Body of pancreas (tissue), 4 donors: ENCODE results near the gene NLRP10. TPM values are rescaled to one million over a fixed set of nuclear protein-coding genes. Genes with fewer than 3 reads are reported as not detected.
A peak's percentile ranks its signal among the peaks of the same experiment; 100 is the strongest.

Experiments
- ATAC-seq: fragments of 150-250 bp; one replicate; pipeline ENCODE4 v1.9.1; 2016
- DNase-seq, 4 donors: peaks; one replicate each; pipeline ENCODE4 v3.0.0-alpha.2; 2019
- H3K27ac ChIP-seq, 4 donors: fragments of 200-600 bp; sonication (generic); 1 replicate in 3 of 4; 2 replicates in 1 of 4; pipeline versions ENCODE4 v1.5.1 to v1.6.1; 2016 to 2019; ENCODE audit warnings: mild to moderate bottlenecking in 1 of 4, mixed read lengths in 1 of 4, moderate library complexity in 1 of 4
- H3K27me3 ChIP-seq, 2 donors: fragments of 200-600 bp; sonication (generic); one replicate each; pipeline ENCODE4 v1.6.0; 2016; ENCODE audit warnings: mild to moderate bottlenecking in 1 of 2
- H3K36me3 ChIP-seq, 2 donors: fragments of 200-600 bp; sonication (generic); replicated peaks in 1 of 2; 2 replicates each; pipeline ENCODE4 v1.5.1; 2016; ENCODE audit warnings: low read depth in 2 of 2; ENCODE audit not compliant: insufficient read depth in 1 of 2
- H3K4me1 ChIP-seq: fragments of 200-600 bp; sonication (generic); one replicate; pipeline ENCODE4 v1.6.0; 2016
- H3K4me3 ChIP-seq, 2 donors: fragments of 200-600 bp; sonication (generic); 1 replicate in 1 of 2; 2 replicates in 1 of 2; pipeline ENCODE4 v1.5.1; 2016 to 2019
- H3K9me3 ChIP-seq, 3 donors: fragments of 200-600 bp; sonication (generic); 1 replicate in 2 of 3; 2 replicates in 1 of 3; pipeline ENCODE4 v1.5.1; 2016
- POLR2A ChIP-seq, 3 donors: fragments of 450-650 bp; IDR thresholded peaks; one replicate each; pipeline ENCODE4 v1.6.1; 2016; ENCODE audit warnings: antibody characterized with exemption in 3 of 3, mild to moderate bottlenecking in 2 of 3
- WGBS, 2 donors: methylation state at CpG; one replicate each; pipeline ENCODE4 v1.1.5; 2017; 5-methylcytosine and 5-hydroxymethylcytosine counted together
- intact Hi-C: fragments of 100-400 bp; cut with DNase I; formaldehyde crosslinking; loops from one replicate; pipeline ENCODE4 v1.15.1; 2023
- total RNA-seq, 2 donors: library from RNA; depleted of rRNA; stranded (reverse); fragments of >200 nt; gene quantifications; one replicate each; pipeline ENCODE4 v1.1.0, GENCODE V29; 2016
- TF ChIP-seq, protein P1 (sequence below), 7 experiments: fragments of 450-650 bp in 4 of 7; fragments of 200-600 bp in 3 of 7; sonication (generic) in 3 of 7; IDR thresholded peaks; one replicate each; pipeline ENCODE4 v1.5.1; 2016 to 2019; ENCODE audit warnings: antibody characterized with exemption in 7 of 7

NLRP10 gene
- total RNA-seq, 2 donors from 2014 or later: not detected

DNA sequence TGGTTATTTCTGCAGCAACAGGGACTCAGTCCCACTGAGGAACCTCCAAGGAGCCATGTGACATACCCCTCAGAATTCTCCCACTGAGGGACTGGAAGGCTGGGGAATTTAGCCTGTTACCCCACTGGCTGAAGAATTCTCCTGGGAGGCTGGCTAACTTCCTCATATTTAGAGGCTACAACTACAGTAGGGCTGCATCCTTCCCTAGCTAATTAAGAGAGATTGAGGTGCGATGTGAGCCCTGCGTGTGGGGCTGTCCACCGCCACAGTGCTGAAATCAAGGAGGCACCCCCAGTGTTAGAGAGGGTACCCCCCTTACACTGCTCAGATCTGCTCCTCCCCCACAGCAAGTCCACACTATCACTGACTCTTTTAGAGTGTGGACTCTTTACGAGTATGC lies 43.0 kb upstream of the NLRP10 start:
- TF ChIP-seq, protein P1, sequence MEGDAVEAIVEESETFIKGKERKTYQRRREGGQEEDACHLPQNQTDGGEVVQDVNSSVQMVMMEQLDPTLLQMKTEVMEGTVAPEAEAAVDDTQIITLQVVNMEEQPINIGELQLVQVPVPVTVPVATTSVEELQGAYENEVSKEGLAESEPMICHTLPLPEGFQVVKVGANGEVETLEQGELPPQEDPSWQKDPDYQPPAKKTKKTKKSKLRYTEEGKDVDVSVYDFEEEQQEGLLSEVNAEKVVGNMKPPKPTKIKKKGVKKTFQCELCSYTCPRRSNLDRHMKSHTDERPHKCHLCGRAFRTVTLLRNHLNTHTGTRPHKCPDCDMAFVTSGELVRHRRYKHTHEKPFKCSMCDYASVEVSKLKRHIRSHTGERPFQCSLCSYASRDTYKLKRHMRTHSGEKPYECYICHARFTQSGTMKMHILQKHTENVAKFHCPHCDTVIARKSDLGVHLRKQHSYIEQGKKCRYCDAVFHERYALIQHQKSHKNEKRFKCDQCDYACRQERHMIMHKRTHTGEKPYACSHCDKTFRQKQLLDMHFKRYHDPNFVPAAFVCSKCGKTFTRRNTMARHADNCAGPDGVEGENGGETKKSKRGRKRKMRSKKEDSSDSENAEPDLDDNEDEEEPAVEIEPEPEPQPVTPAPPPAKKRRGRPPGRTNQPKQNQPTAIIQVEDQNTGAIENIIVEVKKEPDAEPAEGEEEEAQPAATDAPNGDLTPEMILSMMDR (IDR thresholded peaks at IDR 0.05): no peak
- no peak for TF ChIP-seq POLR2A (IDR thresholded peaks at IDR 0.05)
- intact Hi-C loops: loop anchor here (5.0 kb wide), 1 partner anchor 89 kb away; no protein-coding TSS in a partner anchor

DNA sequence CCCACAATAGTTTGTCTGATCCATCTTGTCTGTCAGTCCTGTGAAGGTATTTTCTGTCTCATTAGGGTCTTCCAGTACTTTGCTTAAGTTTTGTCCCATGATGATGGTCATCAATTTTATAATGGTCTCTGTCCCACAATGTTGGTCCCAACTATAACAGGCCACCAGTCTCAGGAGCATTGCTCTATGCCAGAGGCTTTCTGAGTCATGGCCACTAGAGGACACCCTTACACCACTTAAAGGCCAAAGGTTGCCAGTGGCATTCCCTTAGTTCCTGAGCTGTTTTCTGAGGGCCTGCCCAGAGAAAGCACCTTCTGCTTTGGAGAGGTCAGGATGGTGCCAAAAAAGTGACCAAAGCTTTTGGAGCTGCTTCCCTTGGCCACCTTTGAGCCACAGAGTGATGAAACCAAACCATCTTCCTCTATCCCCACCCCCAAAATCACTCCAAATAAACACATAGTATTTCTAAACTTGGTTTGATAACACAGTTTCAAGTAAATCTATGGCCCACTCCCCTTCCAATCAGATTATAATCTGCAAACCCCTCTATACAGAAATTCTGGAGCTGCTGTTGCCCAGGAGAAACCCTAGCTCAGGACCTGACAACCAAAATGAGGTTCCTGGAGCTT lies 41.2 kb upstream of the NLRP10 start:
- intact Hi-C loops: loop anchor here (5.0 kb wide), 1 partner anchor 91 kb away; no protein-coding TSS in a partner anchor
- ATAC-seq (peak; percentile 93), DNase-seq (peak; percentile 61 to 74 (median 70))
- no peak for TF ChIP-seq POLR2A (IDR thresholded peaks at IDR 0.05)
- TF ChIP-seq, protein P1 (IDR thresholded peaks at IDR 0.05): peak; percentile 58 to 90 (median 85)
- Histone ChIP-seq H3K36me3 (no peaks in the 10 kb centered on the region), H3K27me3 (no peaks in the 10 kb centered on the region), H3K4me3 (no peak overlapping the region), H3K4me1 (no peaks in the 10 kb centered on the region), H3K9me3 (no peaks in the 10 kb centered on the region), H3K27ac (no peak overlapping the region)

More for the DNA sequence above, 43.0 kb upstream of the NLRP10 start:
- no peaks in the 10 kb centered on the region for H3K27me3 ChIP-seq
- H3K9me3 ChIP-seq: no peaks in the 10 kb centered on the region
- H3K36me3 ChIP-seq: no peaks in the 10 kb centered on the region
- 41 to 53% methylated on average over 4 of the region's 4 CpGs for whole genome bisulfite sequencing, 2 donors
- H3K4me1 ChIP-seq: no peaks in the 10 kb centered on the region
- no peak overlapping the region for H3K4me3 ChIP-seq
- ATAC-seq: no peak
- DNase-seq: no peak
- no peak overlapping the region for H3K27ac ChIP-seq

DNA sequence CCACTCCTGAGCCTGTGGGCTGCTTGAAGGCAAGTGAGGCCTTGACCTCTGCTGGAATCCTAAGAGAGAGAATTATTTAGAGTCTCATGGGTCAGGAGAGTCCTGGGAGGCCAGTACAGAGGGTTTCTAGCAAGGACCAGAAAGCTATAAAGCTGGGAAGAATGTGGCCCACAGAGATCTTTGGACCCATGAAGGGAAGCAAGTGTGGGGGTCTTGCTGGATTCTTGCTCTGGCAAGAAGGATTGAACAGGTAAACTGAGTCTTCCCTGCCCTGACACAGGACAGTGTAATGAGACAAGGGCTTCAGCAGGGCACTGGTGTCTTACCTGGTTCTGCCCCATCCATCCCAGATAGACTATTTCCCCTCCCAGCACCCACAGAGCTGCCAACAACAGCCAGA lies 40.3 kb upstream of the NLRP10 start:
- no peak for DNase-seq
- intact Hi-C loops: loop anchor here (5.0 kb wide), 1 partner anchor 92 kb away; no protein-coding TSS in a partner anchor
- Histone ChIP-seq H3K27ac (no peak overlapping the region), H3K27me3 (no peaks in the 10 kb centered on the region), H3K4me1 (no peaks in the 10 kb centered on the region), H3K36me3 (no peaks in the 10 kb centered on the region), H3K4me3 (no peak overlapping the region), H3K9me3 (no peaks in the 10 kb centered on the region)
- ATAC-seq: no peak
- TF ChIP-seq, protein P1 (IDR thresholded peaks at IDR 0.05): no peak
- TF ChIP-seq POLR2A (IDR thresholded peaks at IDR 0.05): no peak

DNA sequence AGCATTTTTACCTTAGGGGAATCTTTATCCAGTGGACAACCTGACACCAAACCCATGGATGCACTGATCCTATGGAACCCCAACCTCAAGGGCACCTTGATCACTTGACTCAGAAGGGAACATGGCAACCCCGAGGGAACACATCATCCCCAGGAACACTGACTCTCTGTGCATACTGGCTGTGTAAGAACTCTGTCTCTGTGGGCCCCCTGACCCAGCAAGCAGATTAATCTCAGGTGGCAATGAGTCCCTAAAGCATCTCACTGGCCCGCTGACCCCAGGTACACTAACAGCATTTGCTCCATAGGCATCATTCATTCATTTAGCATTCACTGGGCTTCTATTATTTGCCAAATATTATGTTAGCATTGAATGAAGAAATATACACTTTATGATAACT lies 38.8 kb upstream of the NLRP10 start:
- WGBS, 2 donors: 71 to 76% methylated on average over 2 of the region's 2 CpGs
- Histone ChIP-seq H3K27me3 (no peaks in the 10 kb centered on the region), H3K27ac (no peak overlapping the region), H3K4me3 (no peak overlapping the region), H3K36me3 (no peaks in the 10 kb centered on the region), H3K4me1 (peaks cover 3% of the 10 kb centered on the region), H3K9me3 (no peaks in the 10 kb centered on the region)
- TF ChIP-seq POLR2A (IDR thresholded peaks at IDR 0.05): no peak
- TF ChIP-seq, protein P1 (IDR thresholded peaks at IDR 0.05): no peak
- intact Hi-C loops: no loop called here
- ATAC-seq (no peak), DNase-seq (no peak)

DNA sequence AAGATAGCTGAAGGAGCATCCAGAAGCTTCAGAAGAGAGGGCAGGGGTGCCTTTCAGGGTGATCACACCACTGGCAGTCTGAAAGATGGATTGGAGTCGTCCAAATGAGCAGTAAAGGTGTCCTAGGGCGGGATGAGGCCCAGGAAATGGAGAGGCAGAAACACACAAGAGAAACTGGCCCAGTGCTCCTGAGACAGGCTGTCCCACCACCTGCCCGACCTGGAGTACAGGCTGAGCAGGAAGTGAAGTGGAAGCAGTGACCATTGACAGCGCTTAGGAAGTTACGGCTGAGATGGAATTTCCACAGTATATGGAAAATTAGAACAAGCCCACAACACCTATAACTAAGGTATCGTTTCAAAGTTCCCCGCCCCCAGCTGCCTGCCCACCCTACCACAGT lies 37.9 kb upstream of the NLRP10 start:
- H3K4me3 ChIP-seq: no peak overlapping the region
- intact Hi-C loops: no loop called here
- no peaks in the 10 kb centered on the region for H3K9me3 ChIP-seq
- no peak overlapping the region for H3K27ac ChIP-seq
- H3K4me1 ChIP-seq: peaks cover 4% of the 10 kb centered on the region
- ATAC-seq: no peak
- no peaks in the 10 kb centered on the region for H3K27me3 ChIP-seq
- peaks cover 0 to 3% of the 10 kb centered on the region in 2 donors for H3K36me3 ChIP-seq
- WGBS, 2 donors: 60 to 64% methylated on average over 7 of the region's 7 CpGs
- no peak for DNase-seq
- no peak for TF ChIP-seq POLR2A (IDR thresholded peaks at IDR 0.05)
- TF ChIP-seq, protein P1 (IDR thresholded peaks at IDR 0.05): no peak
